Adrenal gland (tissue), 12 donors: ENCODE results near the gene SLC22A7. TPM values are rescaled to one million over a fixed set of nuclear protein-coding genes. Genes with fewer than 3 reads are reported as not detected.
A peak's percentile ranks its signal among the peaks of the same experiment; 100 is the strongest.

Experiments
- DNase-seq, 7 donors: peaks; one replicate each; pipeline ENCODE4 v3.0.0-alpha.2; 2019 to 2020
- H3K27ac ChIP-seq, 5 donors: fragments of 200-600 bp; sonication (generic) in 4 of 5; 1 replicate in 3 of 5; 2 replicates in 2 of 5; pipeline versions ENCODE4 v1.5.1 to v1.8.0; 2016 to 2020; ENCODE audit warnings: mild to moderate bottlenecking in 1 of 5
- H3K27me3 ChIP-seq: fragments of 200-600 bp; 2 replicates; pipeline ENCODE4 v1.8.0; 2021
- H3K36me3 ChIP-seq, 2 donors: fragments of 200-600 bp; replicated peaks in 1 of 2; 1 replicate in 1 of 2; 2 replicates in 1 of 2; pipeline versions ENCODE4 v1.5.1 to v1.8.0; 2018 to 2022
- H3K4me1 ChIP-seq, 2 donors: fragments of 200-600 bp; replicated peaks in 1 of 2; 1 replicate in 1 of 2; 2 replicates in 1 of 2; pipeline versions ENCODE4 v1.5.1 to v1.8.0; 2018 to 2021
- H3K4me3 ChIP-seq, 4 donors: fragments of 200-600 bp; sonication (generic) in 3 of 4; one replicate each; pipeline ENCODE4 v1.5.1; 2016 to 2018
- H3K9me3 ChIP-seq, 3 donors: fragments of 200-600 bp; sonication (generic) in 1 of 3; replicated peaks in 1 of 3; 1 replicate in 2 of 3; 2 replicates in 1 of 3; pipeline versions ENCODE4 v1.5.1 to v1.8.0; 2016 to 2021
- POLR2A ChIP-seq, 2 donors: fragments of 450-650 bp; IDR thresholded peaks; one replicate each; pipeline ENCODE4 v1.6.1; 2017; ENCODE audit warnings: antibody characterized with exemption in 2 of 2, mild to moderate bottlenecking in 2 of 2, moderate library complexity in 1 of 2
- WGBS, 4 donors: extraction: QIAGEN DNeasy Blood & Tissue Kit in 2 of 4; methylation state at CpG; one replicate each; pipeline versions ENCODE4 v1.1.5 to v1.1.7; 2013 to 2017; 5-methylcytosine and 5-hydroxymethylcytosine counted together
- intact Hi-C, 2 donors: fragments of 100-400 bp; cut with DNase I; formaldehyde crosslinking; loops; one replicate each; pipeline versions ENCODE4 v1.14.1 to v1.15.0; 2022 to 2023
- polyA plus RNA-seq, 3 donors: library from polyadenylated mRNA; stranded (reverse); fragments of 200-250 nt in 2 of 3; fragments of 350-450 nt in 1 of 3; fragmentation: Illumina TruSeq in 1 of 3; extraction: RNeasy Lipid Tissue Mini Kit (QIAGEN cat#74804) in 1 of 3; gene quantifications; one replicate each; pipeline ENCODE4 v1.2.3, GENCODE V29; 2013 to 2014
- total RNA-seq, 9 donors: library from RNA; depleted of rRNA in 4 of 9; stranded (reverse); fragments of >200 nt in 4 of 9; fragments of 120-200 nt in 1 of 9; fragmentation: NEBNext Ultra II Directional in 1 of 9; extraction: Animal tissue kit (Norgen Biotek cat#: 25700) in 1 of 9; gene quantifications; one replicate each; pipeline versions ENCODE4 v1.1.0 to v1.2.4, GENCODE V29; 2013 to 2023
- TF ChIP-seq, protein P1 (sequence below), 6 experiments: fragments of 450-650 bp in 4 of 6; fragments of 200-600 bp in 2 of 6; sonication (generic) in 1 of 6; IDR thresholded peaks; 1 replicate in 5 of 6; 2 replicates in 1 of 6; pipeline versions ENCODE4 v1.5.1 to v1.8.0; 2016 to 2021; ENCODE audit warnings: antibody characterized with exemption in 6 of 6, mild to moderate bottlenecking in 2 of 6, moderate library complexity in 1 of 6
- donor health status: healthy with polysubstance abuse.
- donor health status: Bipolar disorder and iron deficiency.
- donor health status: DM: yes; HTN: yes; CAD: no.
- donor health status: DM: no; HTN: no; CAD: no.
- donor health status: DM: no; HTN: no; CAD: no.
- donor health status: DM: yes; HTN: yes; CAD: no.

The SLC22A7 gene
- total and polyA plus RNA-seq, 12 donors, result 0.14 TPM; not detected in 11

DNA sequence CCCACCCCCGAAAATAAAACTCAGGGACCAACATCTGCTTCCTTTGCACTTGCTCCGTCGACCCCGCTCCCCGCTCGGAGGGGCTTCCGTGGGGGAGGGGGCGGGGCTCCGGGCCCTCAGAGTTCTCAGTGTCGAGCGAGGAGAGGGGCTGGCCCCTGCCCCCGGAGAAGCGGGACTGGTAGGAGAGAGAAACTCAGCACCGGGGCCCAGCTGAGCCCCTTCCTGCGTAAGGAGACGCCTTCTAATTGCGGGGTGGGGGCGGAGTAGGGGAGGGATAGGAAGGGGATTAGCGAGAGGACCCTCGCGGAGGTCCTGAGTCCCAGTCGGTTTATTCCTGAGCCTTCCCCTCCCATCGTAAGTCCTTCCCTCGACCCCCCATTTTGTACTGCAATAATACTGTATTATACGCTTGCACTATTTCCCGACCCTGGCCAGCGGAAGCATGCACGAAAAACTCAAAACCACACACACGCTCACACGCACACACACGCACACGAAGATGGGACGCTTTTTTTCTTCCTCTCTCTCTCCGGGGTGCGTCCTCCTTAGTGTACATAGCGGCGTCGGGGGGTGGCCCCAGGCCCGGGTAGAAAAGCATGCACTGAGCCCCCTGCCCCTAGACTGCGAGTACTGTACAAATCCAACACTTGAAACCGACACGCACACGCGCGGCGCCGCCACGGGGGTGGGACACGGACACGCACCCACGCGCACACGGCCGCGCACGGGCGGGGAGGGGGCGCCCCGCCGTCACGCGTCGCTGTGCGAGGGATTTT, 22.1 kb upstream of the SLC22A7 start:
- H3K27me3 ChIP-seq, result peaks cover 8% of the 10 kb centered on the region
- intact Hi-C loops, result no loop called here
- no peaks in the 10 kb centered on the region for H3K36me3 ChIP-seq
- WGBS, 4 donors, result 22 to 30% (median 26%) methylated on average over 47 to 64 of the region's 64 CpGs
- no peak for DNase-seq
- no peak overlapping the region for H3K27ac ChIP-seq
- no peaks in the 10 kb centered on the region for H3K9me3 ChIP-seq
- no peak for TF ChIP-seq POLR2A (IDR thresholded peaks at IDR 0.05)
- TF ChIP-seq, protein P1, sequence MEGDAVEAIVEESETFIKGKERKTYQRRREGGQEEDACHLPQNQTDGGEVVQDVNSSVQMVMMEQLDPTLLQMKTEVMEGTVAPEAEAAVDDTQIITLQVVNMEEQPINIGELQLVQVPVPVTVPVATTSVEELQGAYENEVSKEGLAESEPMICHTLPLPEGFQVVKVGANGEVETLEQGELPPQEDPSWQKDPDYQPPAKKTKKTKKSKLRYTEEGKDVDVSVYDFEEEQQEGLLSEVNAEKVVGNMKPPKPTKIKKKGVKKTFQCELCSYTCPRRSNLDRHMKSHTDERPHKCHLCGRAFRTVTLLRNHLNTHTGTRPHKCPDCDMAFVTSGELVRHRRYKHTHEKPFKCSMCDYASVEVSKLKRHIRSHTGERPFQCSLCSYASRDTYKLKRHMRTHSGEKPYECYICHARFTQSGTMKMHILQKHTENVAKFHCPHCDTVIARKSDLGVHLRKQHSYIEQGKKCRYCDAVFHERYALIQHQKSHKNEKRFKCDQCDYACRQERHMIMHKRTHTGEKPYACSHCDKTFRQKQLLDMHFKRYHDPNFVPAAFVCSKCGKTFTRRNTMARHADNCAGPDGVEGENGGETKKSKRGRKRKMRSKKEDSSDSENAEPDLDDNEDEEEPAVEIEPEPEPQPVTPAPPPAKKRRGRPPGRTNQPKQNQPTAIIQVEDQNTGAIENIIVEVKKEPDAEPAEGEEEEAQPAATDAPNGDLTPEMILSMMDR (IDR thresholded peaks at IDR 0.05), result no peak
- H3K4me1 ChIP-seq, result peaks cover 0 to 9% of the 10 kb centered on the region in 2 donors
- peak overlapping the region in 1 of 4 donors; percentile 65 for H3K4me3 ChIP-seq

DNA sequence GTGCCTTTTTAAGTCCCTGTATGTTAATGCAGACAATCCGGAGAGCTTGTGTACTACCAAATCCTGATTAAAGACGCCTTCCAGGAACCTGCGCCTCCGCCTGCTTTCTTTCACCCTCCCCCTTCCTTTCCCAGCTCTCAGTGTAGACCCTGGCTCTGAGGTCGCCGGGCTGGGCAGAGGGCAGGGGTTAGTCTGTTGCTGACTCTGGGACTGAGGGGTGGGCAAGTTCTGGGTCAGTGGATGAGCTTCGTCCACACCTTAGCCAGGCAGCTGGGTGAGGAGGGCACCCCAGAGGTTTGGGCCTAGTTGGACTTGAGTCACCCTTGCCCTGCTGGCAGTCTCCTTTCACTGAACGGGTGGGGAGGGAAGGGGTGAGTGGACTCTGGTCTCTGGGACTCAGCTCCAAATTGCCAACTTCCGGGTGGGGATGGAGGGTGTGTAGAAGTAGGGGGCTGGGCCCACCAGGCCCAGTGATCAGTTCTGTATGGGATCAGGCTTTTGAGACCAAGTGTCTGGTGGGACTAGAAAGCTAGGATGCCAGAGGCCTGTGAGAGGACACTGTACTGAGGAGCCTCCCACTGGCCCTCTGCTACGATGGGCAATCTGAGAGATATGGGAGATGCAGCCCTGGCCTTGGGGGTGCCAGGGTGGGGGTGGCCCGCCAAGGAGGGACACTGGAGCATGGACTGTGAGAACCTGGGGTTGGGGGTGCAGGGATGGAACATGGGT, 21.3 kb upstream of the SLC22A7 start:
- Histone ChIP-seq H3K27me3 (peaks cover 8% of the 10 kb centered on the region), H3K36me3 (no peaks in the 10 kb centered on the region), H3K4me3 (no peak overlapping the region), H3K4me1 (peaks cover 0 to 9% of the 10 kb centered on the region in 2 donors), H3K27ac (no peak overlapping the region), H3K9me3 (no peaks in the 10 kb centered on the region)
- 81 to 90% (median 87%) methylated on average over 10 to 11 of the region's 11 CpGs for WGBS, 4 donors
- TF ChIP-seq POLR2A (IDR thresholded peaks at IDR 0.05), result no peak
- TF ChIP-seq, protein P1 (IDR thresholded peaks at IDR 0.05), result no peak
- intact Hi-C loops, result no loop called here
- DNase-seq, result no peak

- no peak for DNase-seq
- TF ChIP-seq, protein P1 (IDR thresholded peaks at IDR 0.05), result no peak
- TF ChIP-seq POLR2A (IDR thresholded peaks at IDR 0.05), result no peak
- intact Hi-C loops, result no loop called here
- WGBS, 4 donors, result 87 to 95% (median 92%) methylated on average over 6 of the region's 6 CpGs
- no peaks in the 10 kb centered on the region for H3K36me3 ChIP-seq
- peaks cover 8% of the 10 kb centered on the region for H3K27me3 ChIP-seq
- no peak overlapping the region for H3K27ac ChIP-seq
- peaks cover 0 to 9% of the 10 kb centered on the region in 2 donors for H3K4me1 ChIP-seq
- no peaks in the 10 kb centered on the region for H3K9me3 ChIP-seq
- H3K4me3 ChIP-seq, result no peak overlapping the region
These were observed 20.8 kb upstream of the SLC22A7 start for GRCh38 chr6:43277306-43277642.

GRCh38 chr6:43277643-43278523, 20.2 kb upstream of the SLC22A7 start:
- 81 to 91% (median 87%) methylated on average over 11 to 13 of the region's 13 CpGs for WGBS, 4 donors
- peaks cover 0 to 9% of the 10 kb centered on the region in 2 donors for H3K4me1 ChIP-seq
- no peaks in the 10 kb centered on the region for H3K36me3 ChIP-seq
- H3K4me3 ChIP-seq, result no peak overlapping the region
- H3K27ac ChIP-seq, result no peak overlapping the region
- DNase-seq, result no peak
- peaks cover 8% of the 10 kb centered on the region for H3K27me3 ChIP-seq
- H3K9me3 ChIP-seq, result no peaks in the 10 kb centered on the region
- TF ChIP-seq, protein P1 (IDR thresholded peaks at IDR 0.05), result no peak
- no peak for TF ChIP-seq POLR2A (IDR thresholded peaks at IDR 0.05)
- intact Hi-C loops, result no loop called here
